HepG2 (cell line): Measurements from ENCODE around the gene NAP1L4. TPM values are rescaled to one million over a fixed set of nuclear protein-coding genes. Genes with fewer than 3 reads are reported as not detected.

Experiments
- BRCA1 ChIP-seq: sonication (generic); formaldehyde crosslinking; IDR thresholded peaks from 2 replicates; pipeline ENCODE4 v1.4.0; 2020; ENCODE audit warnings: missing genetic modification reagents
- DR1 ChIP-seq: sonication (generic); formaldehyde crosslinking; IDR thresholded peaks from 2 replicates; pipeline ENCODE4 v1.8.0; 2021; ENCODE audit warnings: mild to moderate bottlenecking, missing genetic modification reagents, inconsistent platforms
- KAT8 ChIP-seq: IDR thresholded peaks from 2 replicates; pipeline ENCODE4 v1.6.1; 2016; ENCODE audit warnings: missing genetic modification reagents, missing compliant biosample characterization
- NFIC ChIP-seq: IDR thresholded peaks from 2 replicates; pipeline ENCODE4 v1.6.1; 2012; ENCODE audit warnings: mild to moderate bottlenecking, low read length, inconsistent platforms
- PLRG1 ChIP-seq: fragments of 450-650 bp; conservative IDR thresholded peaks from 2 replicates; pipeline ENCODE4 v1.6.1; 2016
- SAP130 ChIP-seq: IDR thresholded peaks from 2 replicates; pipeline ENCODE4 v1.6.1; 2016; ENCODE audit warnings: low read depth
- SETDB1 ChIP-seq: sonication (generic); formaldehyde crosslinking; IDR thresholded peaks from 2 replicates; pipeline ENCODE4 v1.5.1; 2020; ENCODE audit warnings: missing genetic modification reagents, mild to moderate bottlenecking, borderline replicate concordance
- SP1 ChIP-seq, 2 experiments: fragments of 450-650 bp in 1 of 2; sonication (generic) in 1 of 2; formaldehyde crosslinking in 1 of 2; IDR thresholded peaks; 2 replicates each; pipeline versions ENCODE4 v1.4.0 to v1.6.1; 2016 to 2020; ENCODE audit warnings: missing genetic modification reagents in 1 of 2
- ZNF274 ChIP-seq: sonication (generic); formaldehyde crosslinking; IDR thresholded peaks from 2 replicates; pipeline ENCODE4 v1.5.1; 2020; ENCODE audit warnings: mild to moderate bottlenecking, missing genetic modification reagents
- ZNF383 ChIP-seq: sonication (generic); formaldehyde crosslinking; IDR thresholded peaks from 2 replicates; pipeline ENCODE4 v1.4.0; 2020; ENCODE audit warnings: missing genetic modification reagents, mild to moderate bottlenecking, borderline replicate concordance
- ZNF546 ChIP-seq: sonication (generic); formaldehyde crosslinking; conservative IDR thresholded peaks from 2 replicates; pipeline ENCODE4 v1.8.1; 2023; ENCODE audit warnings: mild to moderate bottlenecking, missing genetic modification reagents
- ZNF768 ChIP-seq: sonication (generic); formaldehyde crosslinking; IDR thresholded peaks from 2 replicates; pipeline ENCODE4 v1.4.0; 2020; ENCODE audit warnings: missing genetic modification reagents
- polyA plus RNA-seq, 8 experiments: library from polyadenylated mRNA; depleted of rRNA in 3 of 8; stranded (reverse) in 7 of 8; unstranded in 1 of 8; fragments of >200 nt; fragmentation: Illumina TruSeq in 4 of 8; extraction: Trizol in 4 of 8; gene quantifications; 2 replicates each; pipeline versions ENCODE4 v1.2.1 to v1.2.3, GENCODE V29; 2011 to 2016; ENCODE audit warnings: low read depth in 4 of 8, missing spikeins in 1 of 8, mixed read lengths in 1 of 8; ENCODE audit not compliant: insufficient read depth in 1 of 8
- total RNA-seq, 5 experiments: library from RNA; depleted of rRNA; stranded (reverse); fragments of >200 nt; fragmentation: Illumina TruSeq; extraction: Trizol; gene quantifications; 2 replicates each; pipeline ENCODE4 v1.2.3, GENCODE V29; 2016; ENCODE audit warnings: low read depth in 1 of 5
- TF ChIP-seq, protein P1 (sequence below): sonication (generic); formaldehyde crosslinking; IDR thresholded peaks from 2 replicates; pipeline ENCODE4 v1.4.0; 2020; ENCODE audit warnings: missing genetic modification reagents
- TF ChIP-seq, protein P2 (sequence below): sonication (generic); formaldehyde crosslinking; IDR thresholded peaks from 2 replicates; pipeline ENCODE4 v1.5.1; 2020; ENCODE audit warnings: mild to moderate bottlenecking, missing genetic modification reagents, moderate library complexity
- TF ChIP-seq, protein P3 (sequence below): IDR thresholded peaks from 2 replicates; pipeline ENCODE4 v1.6.1; 2012; ENCODE audit warnings: low read length, improper control_type of control experiment
- TF ChIP-seq, protein P4 (sequence below): sonication (generic); formaldehyde crosslinking; IDR thresholded peaks from 2 replicates; pipeline ENCODE4 v1.8.1; 2023; ENCODE audit warnings: mild to moderate bottlenecking, missing genetic modification reagents

Gene NAP1L4
- total and polyA plus RNA-seq, 2 of the 13 experiments (the other 11 are each of a cell fraction or from before 2014, with no cell fraction given): 64.0 to 186 TPM

DNA sequence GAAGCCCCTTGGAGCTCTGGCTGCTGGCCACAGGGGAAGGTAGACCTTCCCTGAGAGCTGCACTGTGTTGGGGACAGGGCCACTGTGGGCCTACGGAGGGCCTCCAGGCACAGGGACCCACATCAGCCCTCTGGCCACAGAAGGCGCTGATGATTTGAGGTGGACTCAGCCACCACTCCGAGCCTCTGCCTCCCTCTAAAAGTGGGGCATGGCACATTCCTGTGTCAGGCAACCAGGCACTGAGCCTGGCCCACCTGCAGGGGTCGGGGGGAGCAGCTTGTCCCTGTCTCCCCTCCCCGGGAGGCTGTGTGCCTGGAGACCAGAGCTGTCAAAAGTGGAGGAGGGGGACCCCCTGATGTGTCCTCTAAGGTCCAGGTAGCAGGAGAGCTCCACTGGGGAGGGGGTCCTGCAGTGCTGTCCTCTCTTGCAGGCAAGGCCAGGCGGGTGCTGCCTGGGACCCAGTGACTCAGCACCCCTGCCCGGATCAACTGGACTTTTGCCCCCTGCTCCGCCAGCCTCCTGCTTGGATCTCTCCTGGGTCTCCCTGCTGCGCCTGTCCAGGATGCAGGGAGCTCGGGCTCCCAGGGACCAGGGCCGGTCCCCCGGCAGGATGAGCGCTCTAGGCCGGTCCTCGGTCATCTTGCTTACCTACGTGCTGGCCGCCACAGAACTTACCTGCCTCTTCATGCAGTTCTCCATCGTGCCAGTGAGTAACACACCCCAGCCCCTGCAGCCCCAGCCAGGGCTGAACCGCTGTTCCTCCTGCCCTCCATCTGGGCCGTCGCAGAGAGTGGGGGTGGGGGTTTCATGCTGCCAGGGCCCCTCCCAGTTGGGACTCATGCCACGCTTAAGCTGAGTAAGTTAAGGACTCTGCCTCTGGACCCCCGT, 89.1 kb downstream of the NAP1L4 start (continued):
- TF ChIP-seq, protein P1, sequence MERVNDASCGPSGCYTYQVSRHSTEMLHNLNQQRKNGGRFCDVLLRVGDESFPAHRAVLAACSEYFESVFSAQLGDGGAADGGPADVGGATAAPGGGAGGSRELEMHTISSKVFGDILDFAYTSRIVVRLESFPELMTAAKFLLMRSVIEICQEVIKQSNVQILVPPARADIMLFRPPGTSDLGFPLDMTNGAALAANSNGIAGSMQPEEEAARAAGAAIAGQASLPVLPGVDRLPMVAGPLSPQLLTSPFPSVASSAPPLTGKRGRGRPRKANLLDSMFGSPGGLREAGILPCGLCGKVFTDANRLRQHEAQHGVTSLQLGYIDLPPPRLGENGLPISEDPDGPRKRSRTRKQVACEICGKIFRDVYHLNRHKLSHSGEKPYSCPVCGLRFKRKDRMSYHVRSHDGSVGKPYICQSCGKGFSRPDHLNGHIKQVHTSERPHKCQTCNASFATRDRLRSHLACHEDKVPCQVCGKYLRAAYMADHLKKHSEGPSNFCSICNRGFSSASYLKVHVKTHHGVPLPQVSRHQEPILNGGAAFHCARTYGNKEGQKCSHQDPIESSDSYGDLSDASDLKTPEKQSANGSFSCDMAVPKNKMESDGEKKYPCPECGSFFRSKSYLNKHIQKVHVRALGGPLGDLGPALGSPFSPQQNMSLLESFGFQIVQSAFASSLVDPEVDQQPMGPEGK (CRISPR knock-in tag): peak; percentile 42
- TF ChIP-seq KAT8 (CRISPR knock-in tag) (0 out of 2 replicates have a peak, but pooled peaks have one; percentile 53), ZNF768 (CRISPR knock-in tag) (peak; percentile 51), DR1 (CRISPR knock-in tag) (no peak), SP1 (IDR thresholded peaks at IDR 0.05) (no peak), SP1 (CRISPR knock-in tag; IDR thresholded peaks at IDR 0.05) (no peak), BRCA1 (CRISPR knock-in tag) (no peak), ZNF546 (no peak), SETDB1 (CRISPR knock-in tag) (no peak), ZNF274 (CRISPR knock-in tag) (peak; percentile 73; the same call in 1 of the 2 replicates), SAP130 (CRISPR knock-in tag) (peak; percentile 82), PLRG1 (no peak), ZNF383 (CRISPR knock-in tag) (no peak), NFIC (no peak)
- TF ChIP-seq, protein P2, sequence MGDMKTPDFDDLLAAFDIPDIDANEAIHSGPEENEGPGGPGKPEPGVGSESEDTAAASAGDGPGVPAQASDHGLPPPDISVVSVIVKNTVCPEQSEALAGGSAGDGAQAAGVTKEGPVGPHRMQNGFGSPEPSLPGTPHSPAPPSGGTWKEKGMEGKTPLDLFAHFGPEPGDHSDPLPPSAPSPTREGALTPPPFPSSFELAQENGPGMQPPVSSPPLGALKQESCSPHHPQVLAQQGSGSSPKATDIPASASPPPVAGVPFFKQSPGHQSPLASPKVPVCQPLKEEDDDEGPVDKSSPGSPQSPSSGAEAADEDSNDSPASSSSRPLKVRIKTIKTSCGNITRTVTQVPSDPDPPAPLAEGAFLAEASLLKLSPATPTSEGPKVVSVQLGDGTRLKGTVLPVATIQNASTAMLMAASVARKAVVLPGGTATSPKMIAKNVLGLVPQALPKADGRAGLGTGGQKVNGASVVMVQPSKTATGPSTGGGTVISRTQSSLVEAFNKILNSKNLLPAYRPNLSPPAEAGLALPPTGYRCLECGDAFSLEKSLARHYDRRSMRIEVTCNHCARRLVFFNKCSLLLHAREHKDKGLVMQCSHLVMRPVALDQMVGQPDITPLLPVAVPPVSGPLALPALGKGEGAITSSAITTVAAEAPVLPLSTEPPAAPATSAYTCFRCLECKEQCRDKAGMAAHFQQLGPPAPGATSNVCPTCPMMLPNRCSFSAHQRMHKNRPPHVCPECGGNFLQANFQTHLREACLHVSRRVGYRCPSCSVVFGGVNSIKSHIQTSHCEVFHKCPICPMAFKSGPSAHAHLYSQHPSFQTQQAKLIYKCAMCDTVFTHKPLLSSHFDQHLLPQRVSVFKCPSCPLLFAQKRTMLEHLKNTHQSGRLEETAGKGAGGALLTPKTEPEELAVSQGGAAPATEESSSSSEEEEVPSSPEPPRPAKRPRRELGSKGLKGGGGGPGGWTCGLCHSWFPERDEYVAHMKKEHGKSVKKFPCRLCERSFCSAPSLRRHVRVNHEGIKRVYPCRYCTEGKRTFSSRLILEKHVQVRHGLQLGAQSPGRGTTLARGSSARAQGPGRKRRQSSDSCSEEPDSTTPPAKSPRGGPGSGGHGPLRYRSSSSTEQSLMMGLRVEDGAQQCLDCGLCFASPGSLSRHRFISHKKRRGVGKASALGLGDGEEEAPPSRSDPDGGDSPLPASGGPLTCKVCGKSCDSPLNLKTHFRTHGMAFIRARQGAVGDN (CRISPR knock-in tag): peak; percentile 73
- TF ChIP-seq, protein P3, sequence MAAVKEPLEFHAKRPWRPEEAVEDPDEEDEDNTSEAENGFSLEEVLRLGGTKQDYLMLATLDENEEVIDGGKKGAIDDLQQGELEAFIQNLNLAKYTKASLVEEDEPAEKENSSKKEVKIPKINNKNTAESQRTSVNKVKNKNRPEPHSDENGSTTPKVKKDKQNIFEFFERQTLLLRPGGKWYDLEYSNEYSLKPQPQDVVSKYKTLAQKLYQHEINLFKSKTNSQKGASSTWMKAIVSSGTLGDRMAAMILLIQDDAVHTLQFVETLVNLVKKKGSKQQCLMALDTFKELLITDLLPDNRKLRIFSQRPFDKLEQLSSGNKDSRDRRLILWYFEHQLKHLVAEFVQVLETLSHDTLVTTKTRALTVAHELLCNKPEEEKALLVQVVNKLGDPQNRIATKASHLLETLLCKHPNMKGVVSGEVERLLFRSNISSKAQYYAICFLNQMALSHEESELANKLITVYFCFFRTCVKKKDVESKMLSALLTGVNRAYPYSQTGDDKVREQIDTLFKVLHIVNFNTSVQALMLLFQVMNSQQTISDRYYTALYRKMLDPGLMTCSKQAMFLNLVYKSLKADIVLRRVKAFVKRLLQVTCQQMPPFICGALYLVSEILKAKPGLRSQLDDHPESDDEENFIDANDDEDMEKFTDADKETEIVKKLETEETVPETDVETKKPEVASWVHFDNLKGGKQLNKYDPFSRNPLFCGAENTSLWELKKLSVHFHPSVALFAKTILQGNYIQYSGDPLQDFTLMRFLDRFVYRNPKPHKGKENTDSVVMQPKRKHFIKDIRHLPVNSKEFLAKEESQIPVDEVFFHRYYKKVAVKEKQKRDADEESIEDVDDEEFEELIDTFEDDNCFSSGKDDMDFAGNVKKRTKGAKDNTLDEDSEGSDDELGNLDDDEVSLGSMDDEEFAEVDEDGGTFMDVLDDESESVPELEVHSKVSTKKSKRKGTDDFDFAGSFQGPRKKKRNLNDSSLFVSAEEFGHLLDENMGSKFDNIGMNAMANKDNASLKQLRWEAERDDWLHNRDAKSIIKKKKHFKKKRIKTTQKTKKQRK: no peak
- TF ChIP-seq, protein P4, sequence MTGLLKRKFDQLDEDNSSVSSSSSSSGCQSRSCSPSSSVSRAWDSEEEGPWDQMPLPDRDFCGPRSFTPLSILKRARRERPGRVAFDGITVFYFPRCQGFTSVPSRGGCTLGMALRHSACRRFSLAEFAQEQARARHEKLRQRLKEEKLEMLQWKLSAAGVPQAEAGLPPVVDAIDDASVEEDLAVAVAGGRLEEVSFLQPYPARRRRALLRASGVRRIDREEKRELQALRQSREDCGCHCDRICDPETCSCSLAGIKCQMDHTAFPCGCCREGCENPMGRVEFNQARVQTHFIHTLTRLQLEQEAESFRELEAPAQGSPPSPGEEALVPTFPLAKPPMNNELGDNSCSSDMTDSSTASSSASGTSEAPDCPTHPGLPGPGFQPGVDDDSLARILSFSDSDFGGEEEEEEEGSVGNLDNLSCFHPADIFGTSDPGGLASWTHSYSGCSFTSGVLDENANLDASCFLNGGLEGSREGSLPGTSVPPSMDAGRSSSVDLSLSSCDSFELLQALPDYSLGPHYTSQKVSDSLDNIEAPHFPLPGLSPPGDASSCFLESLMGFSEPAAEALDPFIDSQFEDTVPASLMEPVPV (CRISPR knock-in tag): no peak
